ENCODE results near the gene DVL2. TPM values are rescaled to one million over a fixed set of nuclear protein-coding genes. Genes with fewer than 3 reads are reported as not detected.

The DVL2 gene
- total RNA-seq, 2 donors from 2014 or later, result 18.1 to 19.9 TPM

- peak overlapping the region; percentile 40 to 57 for H3K4me3 ChIP-seq
- H3K27ac ChIP-seq, result peak overlapping the region; percentile 57 to 60
- no peaks in the 10 kb centered on the region for H3K9me3 ChIP-seq
- H3K36me3 ChIP-seq, result peaks cover 26% of the 10 kb centered on the region
- no peaks in the 10 kb centered on the region for H3K27me3 ChIP-seq
- DNase-seq (ENCODE audit: low spot score), result no peak
- no peak for TF ChIP-seq CTCF (IDR thresholded peaks at IDR 0.05)
- peaks cover 0 to 24% of the 10 kb centered on the region in 2 donors for H3K4me1 ChIP-seq
These were observed 28.8 kb downstream of the DVL2 start for GRCh38 chr17:7205561-7205960.

GRCh38 chr17:7204828-7205461 is 29.4 kb downstream of the DVL2 start:
- H3K4me1 ChIP-seq, result peaks cover 0 to 24% of the 10 kb centered on the region in 2 donors
- DNase-seq (ENCODE audit: low spot score), result peak; percentile 89
- peak overlapping the region; percentile 40 to 57 for H3K4me3 ChIP-seq
- peaks cover 26% of the 10 kb centered on the region for H3K36me3 ChIP-seq
- peak overlapping the region; percentile 57 to 60 for H3K27ac ChIP-seq
- no peaks in the 10 kb centered on the region for H3K9me3 ChIP-seq
- H3K27me3 ChIP-seq, result no peaks in the 10 kb centered on the region
- no peak for TF ChIP-seq CTCF (IDR thresholded peaks at IDR 0.05)

- no peak for DNase-seq (ENCODE audit: low spot score)
- Histone ChIP-seq H3K27me3 (no peaks in the 10 kb centered on the region), H3K4me3 (peak overlapping the region; percentile 40 to 57), H3K36me3 (peaks cover 26% of the 10 kb centered on the region), H3K9me3 (no peaks in the 10 kb centered on the region), H3K27ac (peak overlapping the region; percentile 57 to 60), H3K4me1 (peaks cover 0 to 24% of the 10 kb centered on the region in 2 donors)
- TF ChIP-seq CTCF (IDR thresholded peaks at IDR 0.05), result no peak
These were observed 30.0 kb downstream of the DVL2 start for GRCh38 chr17:7204336-7204735.

GRCh38 chr17:7203391-7203790 is 30.9 kb downstream of the DVL2 start:
- no peaks in the 10 kb centered on the region for H3K27me3 ChIP-seq
- H3K4me1 ChIP-seq, result peaks cover 0 to 24% of the 10 kb centered on the region in 2 donors
- TF ChIP-seq CTCF (IDR thresholded peaks at IDR 0.05), result no peak
- no peak overlapping the region for H3K4me3 ChIP-seq
- peaks cover 26% of the 10 kb centered on the region for H3K36me3 ChIP-seq
- H3K27ac ChIP-seq, result no peak overlapping the region
- no peak for DNase-seq (ENCODE audit: low spot score)
- H3K9me3 ChIP-seq, result no peaks in the 10 kb centered on the region

- Histone ChIP-seq H3K4me1 (no peaks in the 10 kb centered on the region), H3K36me3 (peaks cover 49% of the 10 kb centered on the region), H3K27ac (no peak overlapping the region), H3K9me3 (no peaks in the 10 kb centered on the region), H3K4me3 (no peak overlapping the region), H3K27me3 (no peaks in the 10 kb centered on the region)
- DNase-seq (ENCODE audit: low spot score), result no peak
- TF ChIP-seq CTCF (IDR thresholded peaks at IDR 0.05), result no peak
These were observed 37.5 kb downstream of the DVL2 start for GRCh38 chr17:7196651-7197401.
